DND-41 (cell line): ENCODE results near the gene DOLPP1.

ENCODE experiments used
- EZH2 ChIP-seq: IDR thresholded peaks from 3 replicates; pipeline ENCODE4 v1.6.1; 2012; ENCODE audit warnings: borderline replicate concordance, low read depth, mild to moderate bottlenecking, moderate library complexity, low read length, inconsistent platforms; ENCODE audit not compliant: severe bottlenecking
- TF ChIP-seq, protein P1 (sequence below): IDR thresholded peaks from 2 replicates; pipeline ENCODE4 v1.5.1; 2012; ENCODE audit warnings: borderline replicate concordance, low read length, moderate library complexity, mild to moderate bottlenecking; ENCODE audit not compliant: poor library complexity, severe bottlenecking; ENCODE audit errors: extremely low read depth

- TF ChIP-seq, protein P1, sequence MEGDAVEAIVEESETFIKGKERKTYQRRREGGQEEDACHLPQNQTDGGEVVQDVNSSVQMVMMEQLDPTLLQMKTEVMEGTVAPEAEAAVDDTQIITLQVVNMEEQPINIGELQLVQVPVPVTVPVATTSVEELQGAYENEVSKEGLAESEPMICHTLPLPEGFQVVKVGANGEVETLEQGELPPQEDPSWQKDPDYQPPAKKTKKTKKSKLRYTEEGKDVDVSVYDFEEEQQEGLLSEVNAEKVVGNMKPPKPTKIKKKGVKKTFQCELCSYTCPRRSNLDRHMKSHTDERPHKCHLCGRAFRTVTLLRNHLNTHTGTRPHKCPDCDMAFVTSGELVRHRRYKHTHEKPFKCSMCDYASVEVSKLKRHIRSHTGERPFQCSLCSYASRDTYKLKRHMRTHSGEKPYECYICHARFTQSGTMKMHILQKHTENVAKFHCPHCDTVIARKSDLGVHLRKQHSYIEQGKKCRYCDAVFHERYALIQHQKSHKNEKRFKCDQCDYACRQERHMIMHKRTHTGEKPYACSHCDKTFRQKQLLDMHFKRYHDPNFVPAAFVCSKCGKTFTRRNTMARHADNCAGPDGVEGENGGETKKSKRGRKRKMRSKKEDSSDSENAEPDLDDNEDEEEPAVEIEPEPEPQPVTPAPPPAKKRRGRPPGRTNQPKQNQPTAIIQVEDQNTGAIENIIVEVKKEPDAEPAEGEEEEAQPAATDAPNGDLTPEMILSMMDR, result no peak
- TF ChIP-seq EZH2, result no peak
Observed at GRCh38 chr9:129072171-129072570, 8.7 kb upstream of the DOLPP1 start.
